ENCODE data around the gene UBE3D.

The UBE3D gene

DNA sequence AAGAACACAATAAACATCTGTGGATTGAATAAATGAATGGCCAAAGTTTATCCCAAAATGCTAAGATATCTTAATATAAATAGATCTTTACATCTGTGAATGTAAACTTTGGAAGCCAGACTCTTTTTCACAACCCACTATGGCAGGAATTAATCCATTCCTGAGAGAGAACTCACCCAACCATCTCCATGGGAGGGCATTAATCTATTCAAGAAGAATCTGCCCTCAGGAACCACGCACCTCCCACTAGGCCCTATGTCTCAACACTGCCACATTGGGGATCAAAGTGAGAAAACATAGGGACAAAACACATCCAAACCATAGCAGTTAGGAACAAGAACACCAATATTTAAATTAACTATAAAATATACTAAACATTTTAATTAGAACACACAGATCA lies 3.4 kb downstream of the UBE3D start (continued):
- TF ChIP-seq ZNF394 (tag by site-specific recombination; IDR thresholded peaks at IDR 0.05; ENCODE audit: borderline replicate concordance), result no peak

DNA sequence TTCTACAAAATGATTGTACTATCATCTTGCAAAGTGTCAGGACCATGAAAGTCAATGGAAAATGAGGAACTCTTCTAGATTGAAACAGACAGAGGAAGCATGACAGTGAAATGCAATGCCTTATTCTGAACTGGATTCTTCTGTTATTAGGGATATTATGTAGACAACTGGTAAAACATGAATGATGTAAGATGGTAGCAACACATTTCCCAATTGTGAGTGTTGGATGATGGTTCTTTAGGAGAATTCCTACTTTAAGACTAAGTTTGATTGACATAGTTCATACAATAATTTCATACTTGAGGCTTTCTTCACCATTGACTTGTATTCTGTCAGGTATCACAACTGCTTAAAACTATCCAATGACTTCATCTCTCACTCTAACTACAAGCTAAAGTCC lies 4.5 kb downstream of the UBE3D start:
- POLR2A ChIA-PET, result no interaction called here
- H3K4me3 ChIP-seq (ENCODE audit: low read depth, low read length), result no peak overlapping the region
- CTCF ChIA-PET, result no interaction called here
- H3K27ac ChIP-seq (ENCODE audit: extremely low read depth, low read depth, low read length), result no peak overlapping the region
- peaks cover 11 to 43% of the 10 kb centered on the region in 2 experiments for H3K36me3 ChIP-seq (ENCODE audit: control insufficient read depth in 2 of 2, insufficient read depth in 1 of 2, low read length in 2 of 2)
- TF ChIP-seq SCRT2 (tag by site-specific recombination; IDR thresholded peaks at IDR 0.05) (no peak), BCL11A (tag by site-specific recombination; IDR thresholded peaks at IDR 0.05; ENCODE audit: low read depth) (no peak), ZEB2 (tag by site-specific recombination; IDR thresholded peaks at IDR 0.05) (no peak), ZNF660 (tag by site-specific recombination; IDR thresholded peaks at IDR 0.05) (no peak), ZNF624 (tag by site-specific recombination; IDR thresholded peaks at IDR 0.05) (no peak), ZNF423 (tag by site-specific recombination; IDR thresholded peaks at IDR 0.05) (no peak), ZNF596 (tag by site-specific recombination; IDR thresholded peaks at IDR 0.05) (no peak), BCL11B (tag by site-specific recombination; IDR thresholded peaks at IDR 0.05; ENCODE audit: low read depth) (no peak), ZNF366 (tag by site-specific recombination; conservative IDR thresholded peaks at IDR 0.05) (no peak)
- TF ChIP-seq, protein P1, sequence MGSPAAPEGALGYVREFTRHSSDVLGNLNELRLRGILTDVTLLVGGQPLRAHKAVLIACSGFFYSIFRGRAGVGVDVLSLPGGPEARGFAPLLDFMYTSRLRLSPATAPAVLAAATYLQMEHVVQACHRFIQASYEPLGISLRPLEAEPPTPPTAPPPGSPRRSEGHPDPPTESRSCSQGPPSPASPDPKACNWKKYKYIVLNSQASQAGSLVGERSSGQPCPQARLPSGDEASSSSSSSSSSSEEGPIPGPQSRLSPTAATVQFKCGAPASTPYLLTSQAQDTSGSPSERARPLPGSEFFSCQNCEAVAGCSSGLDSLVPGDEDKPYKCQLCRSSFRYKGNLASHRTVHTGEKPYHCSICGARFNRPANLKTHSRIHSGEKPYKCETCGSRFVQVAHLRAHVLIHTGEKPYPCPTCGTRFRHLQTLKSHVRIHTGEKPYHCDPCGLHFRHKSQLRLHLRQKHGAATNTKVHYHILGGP (tag by site-specific recombination; IDR thresholded peaks at IDR 0.05), result no peak
- TF ChIP-seq, protein P2, sequence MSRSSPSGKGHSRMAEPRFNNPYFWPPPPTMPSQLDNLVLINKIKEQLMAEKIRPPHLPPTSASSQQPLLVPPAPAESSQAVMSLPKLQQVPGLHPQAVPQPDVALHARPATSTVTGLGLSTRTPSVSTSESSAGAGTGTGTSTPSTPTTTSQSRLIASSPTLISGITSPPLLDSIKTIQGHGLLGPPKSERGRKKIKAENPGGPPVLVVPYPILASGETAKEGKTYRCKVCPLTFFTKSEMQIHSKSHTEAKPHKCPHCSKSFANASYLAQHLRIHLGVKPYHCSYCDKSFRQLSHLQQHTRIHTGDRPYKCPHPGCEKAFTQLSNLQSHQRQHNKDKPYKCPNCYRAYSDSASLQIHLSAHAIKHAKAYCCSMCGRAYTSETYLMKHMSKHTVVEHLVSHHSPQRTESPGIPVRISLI (tag by site-specific recombination; IDR thresholded peaks at IDR 0.05), result no peak
- H3K4me1 ChIP-seq (ENCODE audit: control insufficient read depth, insufficient read depth, low read length), result no peaks in the 10 kb centered on the region
- no peaks in the 10 kb centered on the region for H3K9me3 ChIP-seq (ENCODE audit: control insufficient read depth, insufficient read depth, low read depth, low read length)

DNA sequence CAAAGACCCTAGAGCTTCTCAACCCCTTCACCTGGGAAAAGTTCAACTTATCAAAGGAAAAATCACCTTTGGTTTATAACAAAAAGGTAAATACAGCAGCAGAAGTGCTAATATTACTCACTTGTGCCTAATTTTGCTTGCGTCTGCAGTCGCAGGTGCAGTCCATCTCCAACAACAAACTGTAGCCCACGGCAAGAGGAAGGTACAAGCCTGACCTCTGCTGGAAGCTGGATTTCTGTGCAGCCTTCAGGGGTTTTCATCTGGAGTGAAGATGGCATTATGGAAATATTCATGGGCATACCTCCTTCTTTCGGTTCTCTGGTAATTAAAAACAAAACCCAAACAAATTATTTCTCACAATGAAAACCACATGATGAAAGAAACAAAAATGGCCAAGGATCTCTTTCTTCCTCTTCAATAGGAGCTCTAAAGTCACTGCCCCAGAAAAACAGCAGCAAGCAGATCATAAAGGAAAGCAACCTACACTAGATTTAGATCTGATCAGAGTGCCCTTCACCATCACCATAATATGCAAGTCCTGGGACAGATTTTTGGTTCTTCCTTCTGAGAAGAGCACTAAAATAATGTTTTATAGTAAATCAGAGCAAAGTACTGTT lies 7.8 kb downstream of the UBE3D start:
- peaks cover 11 to 54% of the 10 kb centered on the region in 2 experiments for H3K36me3 ChIP-seq (ENCODE audit: control insufficient read depth in 2 of 2, insufficient read depth in 1 of 2, low read length in 2 of 2)
- ChIA-PET POLR2A (interaction anchor here (1.4 kb wide), 1 partner anchor 810 kb away, joined by 3 read pairs; the partner anchor contains the start of gene IBTK), CTCF (interaction anchor here (0.6 to 8.1 kb wide), 47 partner anchors 8 to 881 kb away, joined by 3 to 131 read pairs (median 4); partner anchors contain the start of genes DOP1A and UBE3D)
- no peaks in the 10 kb centered on the region for H3K4me1 ChIP-seq (ENCODE audit: control insufficient read depth, insufficient read depth, low read length)
- H3K9me3 ChIP-seq (ENCODE audit: control insufficient read depth, insufficient read depth, low read depth, low read length), result no peaks in the 10 kb centered on the region
- H3K4me3 ChIP-seq (ENCODE audit: low read depth, low read length), result no peak overlapping the region
- H3K27ac ChIP-seq (ENCODE audit: extremely low read depth, low read depth, low read length), result no peak overlapping the region
- peak; percentile 52; the same call in 1 of the 2 replicates for TF ChIP-seq SCRT2 (tag by site-specific recombination; IDR thresholded peaks at IDR 0.05)
- TF ChIP-seq ZNF561 (tag by site-specific recombination; IDR thresholded peaks at IDR 0.05; ENCODE audit: borderline replicate concordance), result no peak
- no peak for TF ChIP-seq ZNF169 (tag by site-specific recombination; IDR thresholded peaks at IDR 0.05)
- TF ChIP-seq ZNF792 (tag by site-specific recombination; IDR thresholded peaks at IDR 0.05), result no peak
- no peak for TF ChIP-seq ZNF677 (tag by site-specific recombination; IDR thresholded peaks at IDR 0.05)
- 0 out of 2 replicates have a peak, but pooled peaks have one; percentile 25 for TF ChIP-seq SCRT1 (tag by site-specific recombination; IDR thresholded peaks at IDR 0.05; ENCODE audit: borderline replicate concordance)
- TF ChIP-seq, protein P3, sequence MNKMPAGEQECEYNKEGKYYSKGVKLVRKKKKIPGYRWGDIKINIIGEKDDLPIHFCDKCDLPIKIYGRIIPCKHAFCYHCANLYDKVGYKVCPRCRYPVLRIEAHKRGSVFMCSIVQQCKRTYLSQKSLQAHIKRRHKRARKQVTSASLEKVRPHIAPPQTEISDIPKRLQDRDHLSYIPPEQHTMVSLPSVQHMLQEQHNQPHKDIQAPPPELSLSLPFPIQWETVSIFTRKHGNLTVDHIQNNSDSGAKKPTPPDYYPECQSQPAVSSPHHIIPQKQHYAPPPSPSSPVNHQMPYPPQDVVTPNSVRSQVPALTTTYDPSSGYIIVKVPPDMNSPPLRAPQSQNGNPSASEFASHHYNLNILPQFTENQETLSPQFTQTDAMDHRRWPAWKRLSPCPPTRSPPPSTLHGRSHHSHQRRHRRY (tag by site-specific recombination; IDR thresholded peaks at IDR 0.05), result no peak
- TF ChIP-seq, protein P4, sequence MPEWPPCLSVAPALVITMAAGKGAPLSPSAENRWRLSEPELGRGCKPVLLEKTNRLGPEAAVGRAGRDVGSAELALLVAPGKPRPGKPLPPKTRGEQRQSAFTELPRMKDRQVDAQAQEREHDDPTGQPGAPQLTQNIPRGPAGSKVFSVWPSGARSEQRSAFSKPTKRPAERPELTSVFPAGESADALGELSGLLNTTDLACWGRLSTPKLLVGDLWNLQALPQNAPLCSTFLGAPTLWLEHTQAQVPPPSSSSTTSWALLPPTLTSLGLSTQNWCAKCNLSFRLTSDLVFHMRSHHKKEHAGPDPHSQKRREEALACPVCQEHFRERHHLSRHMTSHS (tag by site-specific recombination; IDR thresholded peaks at IDR 0.05), result no peak
- TF ChIP-seq ZSCAN30 (tag by site-specific recombination; IDR thresholded peaks at IDR 0.05), result 0 out of 2 replicates have a peak, but pooled peaks have one; percentile 21
- TF ChIP-seq, protein P5, sequence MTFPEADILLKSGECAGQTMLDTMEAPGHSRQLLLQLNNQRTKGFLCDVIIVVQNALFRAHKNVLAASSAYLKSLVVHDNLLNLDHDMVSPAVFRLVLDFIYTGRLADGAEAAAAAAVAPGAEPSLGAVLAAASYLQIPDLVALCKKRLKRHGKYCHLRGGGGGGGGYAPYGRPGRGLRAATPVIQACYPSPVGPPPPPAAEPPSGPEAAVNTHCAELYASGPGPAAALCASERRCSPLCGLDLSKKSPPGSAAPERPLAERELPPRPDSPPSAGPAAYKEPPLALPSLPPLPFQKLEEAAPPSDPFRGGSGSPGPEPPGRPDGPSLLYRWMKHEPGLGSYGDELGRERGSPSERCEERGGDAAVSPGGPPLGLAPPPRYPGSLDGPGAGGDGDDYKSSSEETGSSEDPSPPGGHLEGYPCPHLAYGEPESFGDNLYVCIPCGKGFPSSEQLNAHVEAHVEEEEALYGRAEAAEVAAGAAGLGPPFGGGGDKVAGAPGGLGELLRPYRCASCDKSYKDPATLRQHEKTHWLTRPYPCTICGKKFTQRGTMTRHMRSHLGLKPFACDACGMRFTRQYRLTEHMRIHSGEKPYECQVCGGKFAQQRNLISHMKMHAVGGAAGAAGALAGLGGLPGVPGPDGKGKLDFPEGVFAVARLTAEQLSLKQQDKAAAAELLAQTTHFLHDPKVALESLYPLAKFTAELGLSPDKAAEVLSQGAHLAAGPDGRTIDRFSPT (tag by site-specific recombination; IDR thresholded peaks at IDR 0.05), result no peak
- no peak for TF ChIP-seq ZNF324 (tag by site-specific recombination; IDR thresholded peaks at IDR 0.05)
- TF ChIP-seq ZNF654 (tag by site-specific recombination; IDR thresholded peaks at IDR 0.05; ENCODE audit: low read depth), result peak; percentile 77
- no peak for TF ChIP-seq ZNF610 (tag by site-specific recombination; IDR thresholded peaks at IDR 0.05; ENCODE audit: borderline replicate concordance)
- TF ChIP-seq KLF9 (tag by site-specific recombination; IDR thresholded peaks at IDR 0.05; ENCODE audit: low read depth), result no peak
- no peak for TF ChIP-seq ZNF211 (tag by site-specific recombination; IDR thresholded peaks at IDR 0.05; ENCODE audit: low read depth)

All from HEK293 (cell line).